Activated CD4-positive, alpha-beta T cell treated with anti-CD3 and anti-CD28 coated beads, Interleukin-2, amount 50 U/mL, for 48 hours (primary cell): Measurements from ENCODE around the gene IER5.
"Not testable (repeated sequence)": the region's sequence is repeated elsewhere in the genome, so short reads cannot be mapped to it uniquely, and the experiment has no call there.

Experiments used
- DNase-seq, 2 experiments: peaks; one replicate each; pipeline ENCODE4 v3.0.0-alpha.2; 2020

The IER5 gene

DNA sequence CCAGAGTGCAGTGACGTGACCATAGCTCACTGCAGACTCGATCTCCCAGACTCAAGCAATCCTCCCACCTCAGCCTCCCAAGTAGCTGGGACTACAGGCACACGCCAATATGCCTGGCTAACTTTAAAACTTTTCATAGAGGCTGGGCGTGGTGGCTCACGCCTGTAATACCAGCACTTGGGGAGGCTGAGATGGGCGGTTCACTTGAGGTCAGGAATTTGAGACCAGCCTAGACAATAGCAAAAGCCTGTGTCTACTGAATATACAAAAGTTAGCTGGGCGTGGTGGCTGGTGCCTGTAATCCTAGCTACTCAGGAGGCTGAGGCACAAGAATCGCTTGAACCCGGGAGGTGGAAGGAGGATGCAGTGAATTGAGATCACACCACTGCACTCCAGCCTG, 27.5 kb downstream of the IER5 start:
- DNase-seq: not testable (repeated sequence)

DNA sequence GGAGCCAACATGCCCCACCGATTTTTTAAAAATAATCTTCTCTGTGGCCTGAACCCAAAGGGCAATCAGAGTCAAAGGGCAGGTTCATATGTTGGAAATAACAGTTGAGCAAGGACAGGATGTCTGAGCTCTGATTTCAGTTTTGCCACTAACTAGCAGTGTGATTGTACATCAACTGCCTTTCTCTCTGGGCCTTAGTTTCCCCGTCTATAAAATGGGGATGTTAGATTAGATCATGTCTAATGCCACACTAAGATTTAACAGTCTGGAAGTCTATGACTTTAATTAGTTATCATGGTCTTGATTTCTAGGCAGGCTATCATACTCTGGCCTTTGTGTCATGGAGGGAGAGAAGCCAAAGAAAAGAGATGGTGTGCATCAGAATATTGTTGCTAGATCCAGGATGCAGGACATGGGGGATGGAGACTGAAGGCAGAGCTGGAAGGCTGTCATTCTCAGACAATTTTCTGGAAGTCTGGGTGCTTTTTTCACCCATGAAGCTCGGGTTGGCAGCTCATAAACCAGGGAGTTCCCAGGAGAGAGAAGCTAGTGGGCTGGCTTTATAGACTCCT, 28.4 kb downstream of the IER5 start:
- DNase-seq: no peak

- DNase-seq: no peak
Observed at GRCh38 chr1:181117648-181118449, 29.3 kb downstream of the IER5 start.

- DNase-seq: no peak
Observed at GRCh38 chr1:181119093-181119989, 30.8 kb downstream of the IER5 start.

DNA sequence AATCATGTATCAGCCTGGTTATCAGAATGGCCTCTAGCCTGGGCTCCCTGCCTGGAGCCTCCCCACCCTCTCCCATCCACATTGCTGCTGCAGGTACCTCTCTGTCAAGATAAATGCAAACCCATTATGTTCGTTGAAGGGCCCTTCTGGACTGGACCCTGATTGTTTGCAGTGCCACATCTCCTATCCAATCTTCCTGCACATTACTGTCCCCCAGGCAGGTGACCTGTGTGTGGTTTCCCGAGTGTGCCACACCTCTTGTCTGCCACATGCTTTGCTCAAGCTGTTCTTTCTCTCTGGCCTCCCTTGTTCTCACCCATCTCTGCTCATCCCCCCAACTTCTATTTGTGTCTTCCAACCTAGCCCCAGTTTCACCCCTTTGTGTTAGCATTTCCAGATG, 32.4 kb downstream of the IER5 start:
- DNase-seq: no peak

GRCh38 chr1:181121498-181121897, 33.0 kb downstream of the IER5 start:
- no peak for DNase-seq

DNA sequence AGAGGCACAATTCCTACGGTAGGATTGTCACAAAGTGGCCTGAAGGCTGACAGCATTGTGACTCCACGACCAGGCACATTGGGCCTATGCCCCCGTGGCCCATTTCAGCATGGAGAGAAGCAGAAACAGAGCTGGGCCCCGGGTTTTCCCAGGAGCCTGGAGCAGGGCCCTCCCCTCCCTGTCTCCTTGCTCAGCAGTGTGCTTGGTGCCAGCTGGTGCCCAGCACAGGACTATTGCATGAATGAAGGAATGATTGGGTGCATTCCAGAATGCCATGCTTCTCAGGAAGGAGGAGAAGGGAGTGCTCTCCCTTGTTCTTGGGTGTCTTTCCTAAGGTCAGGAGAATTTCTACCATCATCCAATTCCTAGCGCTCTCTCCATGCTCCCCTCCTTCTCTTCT, 33.7 kb downstream of the IER5 start:
- no peak for DNase-seq

- no peak for DNase-seq
Observed at GRCh38 chr1:181123173-181123572, 34.7 kb downstream of the IER5 start.

- no peak for DNase-seq
Observed at GRCh38 chr1:181124291-181124751, 35.8 kb downstream of the IER5 start.

GRCh38 chr1:181126289-181126688, 37.8 kb downstream of the IER5 start:
- no peak for DNase-seq

DNA sequence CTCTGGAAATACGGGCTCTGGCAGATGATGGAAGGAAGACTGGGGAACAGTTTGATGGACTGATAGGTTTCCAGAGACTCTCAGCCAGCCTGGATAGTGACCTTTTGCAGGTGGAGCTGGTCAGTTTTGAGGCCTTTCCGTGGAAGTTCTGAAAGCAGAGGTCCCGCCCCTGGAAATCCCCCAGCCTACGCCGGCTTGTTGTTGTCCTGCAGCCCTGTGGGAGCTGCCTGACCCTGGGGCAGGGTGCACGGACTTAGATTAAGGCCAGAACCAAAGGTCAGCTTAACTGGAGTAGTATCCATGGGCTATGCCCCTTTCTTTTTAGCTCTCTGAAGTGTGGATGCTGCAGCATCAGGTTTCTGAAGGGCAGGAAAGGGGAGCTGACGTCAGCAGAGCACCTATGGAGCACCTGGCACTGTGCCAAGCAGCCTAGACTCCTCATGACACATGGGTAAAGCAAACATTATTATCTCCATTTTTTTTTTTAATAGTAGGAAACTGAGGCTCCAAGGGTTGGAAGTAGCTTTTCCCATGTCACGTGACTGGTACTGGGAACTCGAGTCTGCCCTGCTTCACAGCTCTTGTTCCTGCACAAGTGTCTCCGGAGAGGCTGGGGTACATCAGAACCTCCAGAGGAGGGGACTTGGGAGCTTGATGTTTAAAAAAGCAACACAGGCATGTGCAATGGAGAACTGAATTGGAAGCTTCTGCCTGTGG, 38.5 kb downstream of the IER5 start:
- no peak for DNase-seq

DNA sequence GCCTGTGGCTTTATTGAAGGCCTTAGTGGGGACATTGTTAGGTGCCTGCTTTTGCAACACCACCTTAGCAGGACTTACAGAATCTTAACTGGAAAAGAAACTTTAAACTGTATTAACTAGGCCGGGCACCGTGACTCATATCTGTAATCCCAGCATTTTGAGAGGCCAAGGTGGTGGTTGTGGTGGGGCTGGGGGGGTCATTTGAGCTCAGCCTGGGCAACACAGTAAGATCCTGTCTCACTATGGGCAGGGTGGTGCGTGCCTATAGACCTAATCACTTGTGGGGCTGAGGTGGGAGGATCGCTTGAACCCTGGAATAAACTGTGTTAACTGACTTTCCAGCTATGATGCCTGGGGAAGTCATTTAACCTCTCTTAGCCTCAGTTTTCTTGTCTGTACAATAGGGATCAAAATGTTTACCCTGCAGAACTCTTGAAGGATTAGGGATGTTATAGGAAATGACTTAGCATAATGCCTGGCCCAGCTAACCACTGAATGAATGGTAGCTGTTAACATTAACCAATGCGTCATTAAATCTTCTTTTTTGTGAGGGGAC, 39.5 kb downstream of the IER5 start:
- DNase-seq: no peak

DNA sequence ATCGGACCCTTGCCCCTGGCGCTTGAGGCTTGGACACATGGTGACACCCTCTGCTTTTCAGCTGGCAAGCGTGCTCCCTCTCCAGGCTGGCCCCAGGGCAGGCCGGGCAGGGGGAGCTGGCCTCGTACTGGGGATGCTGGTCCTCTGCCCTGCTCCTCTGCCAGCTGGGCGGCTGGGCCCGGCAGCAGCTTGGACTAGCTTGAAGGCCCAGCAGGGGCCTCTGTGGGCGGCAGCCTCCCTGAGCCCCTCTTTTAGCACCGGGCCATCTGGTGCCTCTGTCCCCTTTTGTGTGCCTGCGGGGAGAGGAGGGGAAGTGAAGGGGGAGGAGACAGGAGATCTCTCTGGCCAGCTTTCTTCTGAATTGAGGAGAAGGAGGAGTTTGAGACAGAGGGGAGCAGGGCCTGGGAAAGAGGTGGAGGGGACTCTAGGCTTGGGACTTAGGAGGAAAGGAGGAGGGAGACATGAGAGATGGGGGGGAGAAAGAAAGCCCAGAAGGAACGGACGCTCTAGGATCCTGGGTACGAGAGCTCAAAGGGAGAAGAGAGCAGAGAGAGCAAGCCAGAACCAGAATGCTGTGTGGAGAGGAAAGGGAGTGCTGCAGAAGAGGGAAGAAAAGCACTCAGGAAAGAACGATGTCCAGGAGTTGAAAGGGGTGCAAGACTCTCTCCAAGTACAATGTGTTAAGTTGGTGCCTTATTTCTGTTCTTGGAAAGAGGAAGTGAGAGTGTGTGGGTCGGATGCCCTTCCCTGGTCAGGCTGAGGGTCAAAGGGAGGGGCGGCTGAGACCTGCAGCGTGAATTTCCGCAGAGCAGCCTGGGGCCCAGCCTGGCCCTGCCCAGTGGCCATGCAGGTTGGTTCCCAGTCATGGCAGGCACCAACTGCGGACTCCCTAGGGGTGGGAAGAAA, 40.3 kb downstream of the IER5 start:
- DNase-seq: no peak

DNA sequence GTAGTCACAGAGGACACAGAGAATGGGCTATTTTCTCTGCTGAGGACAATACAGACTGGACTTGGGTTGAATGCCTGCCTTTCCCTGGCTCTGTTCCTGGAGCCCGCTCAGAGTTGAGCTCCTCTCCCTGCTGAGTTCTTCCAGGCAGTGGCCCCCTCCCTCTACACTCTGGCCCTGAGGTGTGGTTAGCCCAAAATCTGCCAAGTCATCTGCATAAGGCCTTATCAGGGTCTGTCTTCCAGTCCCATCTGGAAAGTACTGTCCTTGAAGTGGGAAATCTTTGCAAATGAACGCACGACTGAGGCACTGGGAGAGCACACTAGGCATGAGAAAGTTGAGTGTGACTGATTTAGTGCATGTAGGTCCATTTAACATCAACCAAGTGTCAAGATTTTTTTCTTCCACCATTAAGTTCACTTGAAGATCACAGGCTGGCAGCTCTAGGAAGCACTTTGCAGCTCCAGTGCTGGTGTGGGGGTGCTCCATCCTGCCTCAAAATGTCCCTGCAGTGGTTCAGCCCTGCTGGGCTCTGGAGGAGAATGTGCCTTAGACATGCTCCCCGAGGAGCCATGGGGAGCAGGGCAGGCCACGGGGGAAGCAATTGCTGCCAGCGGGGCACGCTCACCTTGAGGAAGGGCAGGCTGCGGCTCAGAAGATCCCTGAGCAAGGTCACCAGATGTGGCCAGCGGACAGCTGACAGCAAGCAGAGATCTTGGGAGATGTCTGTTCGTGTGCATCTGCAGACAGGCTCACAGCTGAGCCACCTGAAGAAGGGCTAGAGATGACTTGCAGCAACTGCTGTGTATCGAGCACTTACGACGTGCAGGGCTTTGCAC, 41.5 kb downstream of the IER5 start:
- no peak for DNase-seq

GRCh38 chr1:181131255-181131941, 42.9 kb downstream of the IER5 start:
- DNase-seq: no peak

GRCh38 chr1:181133441-181133951, 45.0 kb downstream of the IER5 start:
- DNase-seq: no peak

GRCh38 chr1:181133969-181134418, 45.5 kb downstream of the IER5 start:
- DNase-seq: no peak

DNA sequence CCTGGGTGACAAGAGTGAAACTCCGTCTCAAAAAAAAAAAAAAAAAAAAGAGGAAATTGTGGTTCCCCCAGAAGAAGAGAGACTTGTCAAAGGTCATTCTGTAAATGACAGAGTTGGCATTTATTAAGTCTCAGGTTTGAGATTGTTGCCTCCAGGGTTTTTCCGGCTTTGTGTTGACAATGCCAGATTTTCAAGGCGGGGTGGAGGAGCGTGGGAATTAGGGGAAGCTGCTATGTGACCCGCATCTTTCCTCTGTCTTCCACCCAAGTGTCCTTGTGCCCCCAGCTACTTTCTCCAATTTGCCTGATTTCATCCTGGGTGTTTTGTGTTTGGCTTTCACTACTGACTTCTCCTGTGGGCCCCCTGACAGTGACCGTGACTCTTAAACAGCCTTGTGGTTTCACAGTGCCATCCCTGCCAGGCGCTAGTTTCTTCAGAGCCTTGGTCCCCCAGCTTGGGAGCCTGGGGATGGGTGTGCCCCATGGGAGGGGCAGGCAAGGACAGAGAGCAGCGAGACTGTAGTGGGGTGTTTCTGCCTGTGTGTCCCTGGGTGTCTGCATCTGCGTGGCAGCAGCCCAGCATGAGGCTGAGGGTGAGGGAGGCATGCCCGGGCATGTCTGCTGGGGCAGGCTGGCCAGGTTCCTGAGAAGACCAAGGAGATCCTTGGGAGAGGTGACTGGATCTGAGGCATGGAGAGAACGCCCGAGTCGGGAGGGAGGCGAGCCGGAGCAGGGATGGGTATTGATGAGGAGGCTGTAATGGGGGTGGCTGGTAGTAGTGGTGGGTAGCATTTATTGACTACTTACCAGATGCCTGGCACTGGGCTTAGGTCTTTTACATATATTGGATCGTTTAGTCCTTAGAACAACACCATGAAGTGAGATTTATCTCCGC, 46.3 kb downstream of the IER5 start:
- DNase-seq: peak; percentile 33 to 55

DNA sequence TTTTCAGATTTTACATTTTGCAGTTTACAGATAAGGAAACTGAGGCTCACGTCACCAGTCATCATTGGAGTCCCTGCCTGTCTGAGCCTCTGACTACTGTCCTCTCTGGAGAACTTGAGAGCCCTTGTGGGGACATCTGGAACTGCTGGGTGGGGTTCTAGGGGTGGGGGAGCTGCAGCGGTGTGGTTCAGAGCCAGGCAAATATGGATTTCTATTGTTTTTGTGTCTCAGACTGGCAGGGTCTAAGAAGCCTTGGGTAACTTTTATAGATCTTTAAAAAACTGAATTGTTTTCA, 46.9 kb downstream of the IER5 start:
- DNase-seq: no peak
